SU-DHL-6 (cell line): ENCODE data around the gene SERPINB11.

Source experiments
- EZH2phosphoT487 ChIP-seq: fragments of 200-600 bp; sonication (generic), shearing (Covaris generic); conservative IDR thresholded peaks from 2 replicates; pipeline ENCODE4 v1.6.1; 2018; ENCODE audit warnings: mild to moderate bottlenecking, antibody characterized with exemption, low read length, moderate library complexity, mixed read lengths
- TF ChIP-seq, protein P1 (sequence below): fragments of 200-600 bp; sonication (generic); IDR thresholded peaks from one replicate; pipeline ENCODE4 v1.5.1; 2017; ENCODE audit warnings: antibody characterized with exemption, mild to moderate bottlenecking, low read length, moderate library complexity; ENCODE audit not compliant: insufficient read depth, poor library complexity, severe bottlenecking

DNA sequence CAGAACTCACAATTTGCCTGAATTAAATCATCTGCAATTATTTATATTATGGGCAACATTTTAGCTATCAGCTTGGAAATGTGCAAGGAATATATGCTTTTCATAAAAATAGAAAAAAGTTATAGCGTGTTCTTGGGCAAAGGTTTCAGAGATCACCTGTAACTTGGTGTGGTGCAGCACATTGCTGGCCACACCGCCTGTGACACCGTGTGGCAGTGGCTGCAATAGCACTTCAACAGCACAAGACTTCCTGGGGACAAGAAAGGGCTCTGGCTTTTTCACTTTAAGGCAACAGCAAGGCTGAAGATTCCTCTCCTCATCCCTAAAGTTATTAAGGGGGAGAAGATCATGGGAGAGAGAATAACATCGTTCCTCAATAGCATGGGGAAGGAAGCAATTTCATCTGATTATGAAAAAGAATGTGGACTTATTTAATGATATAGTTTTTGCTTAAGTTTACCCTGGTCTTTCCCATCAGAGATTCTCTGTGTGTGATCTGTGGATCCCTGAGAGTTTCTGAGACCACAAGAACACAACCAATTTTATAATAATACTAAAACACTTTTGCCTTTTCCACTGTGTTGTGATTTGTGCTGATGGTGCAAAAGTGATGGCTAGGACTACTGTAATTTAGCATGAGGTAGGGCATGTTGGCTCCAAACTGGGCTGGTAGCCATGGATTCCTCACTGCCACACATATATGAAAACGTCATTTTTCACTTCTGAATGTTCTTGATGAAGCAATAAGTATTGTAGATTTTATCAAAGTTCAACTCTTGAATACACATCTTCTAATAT, 26.0 kb upstream of the SERPINB11 start:
- TF ChIP-seq, protein P1, sequence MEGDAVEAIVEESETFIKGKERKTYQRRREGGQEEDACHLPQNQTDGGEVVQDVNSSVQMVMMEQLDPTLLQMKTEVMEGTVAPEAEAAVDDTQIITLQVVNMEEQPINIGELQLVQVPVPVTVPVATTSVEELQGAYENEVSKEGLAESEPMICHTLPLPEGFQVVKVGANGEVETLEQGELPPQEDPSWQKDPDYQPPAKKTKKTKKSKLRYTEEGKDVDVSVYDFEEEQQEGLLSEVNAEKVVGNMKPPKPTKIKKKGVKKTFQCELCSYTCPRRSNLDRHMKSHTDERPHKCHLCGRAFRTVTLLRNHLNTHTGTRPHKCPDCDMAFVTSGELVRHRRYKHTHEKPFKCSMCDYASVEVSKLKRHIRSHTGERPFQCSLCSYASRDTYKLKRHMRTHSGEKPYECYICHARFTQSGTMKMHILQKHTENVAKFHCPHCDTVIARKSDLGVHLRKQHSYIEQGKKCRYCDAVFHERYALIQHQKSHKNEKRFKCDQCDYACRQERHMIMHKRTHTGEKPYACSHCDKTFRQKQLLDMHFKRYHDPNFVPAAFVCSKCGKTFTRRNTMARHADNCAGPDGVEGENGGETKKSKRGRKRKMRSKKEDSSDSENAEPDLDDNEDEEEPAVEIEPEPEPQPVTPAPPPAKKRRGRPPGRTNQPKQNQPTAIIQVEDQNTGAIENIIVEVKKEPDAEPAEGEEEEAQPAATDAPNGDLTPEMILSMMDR, result peak; percentile 22
- TF ChIP-seq EZH2phosphoT487, result no peak
